HepG2 (cell line): ENCODE data around the gene INTS3. TPM values are rescaled to one million over a fixed set of nuclear protein-coding genes. Genes with fewer than 3 reads are reported as not detected.
A peak's percentile ranks its signal among the peaks of the same experiment; 100 is the strongest.

Source experiments
- GPBP1L1 ChIP-seq: sonication (generic); formaldehyde crosslinking; IDR thresholded peaks from 2 replicates; pipeline ENCODE4 v1.5.0; 2020; ENCODE audit warnings: mild to moderate bottlenecking, missing genetic modification reagents
- HNRNPLL ChIP-seq: fragments of 200-400 bp; formaldehyde crosslinking; IDR thresholded peaks from 2 replicates; pipeline ENCODE4 v1.6.1; 2017; ENCODE audit warnings: mild to moderate bottlenecking, low read depth, low read length; ENCODE audit not compliant: poor library complexity, severe bottlenecking
- ZBTB40 ChIP-seq, 2 experiments: fragments of 450-650 bp in 1 of 2; sonication (generic) in 1 of 2; formaldehyde crosslinking in 1 of 2; IDR thresholded peaks; 2 replicates each; pipeline versions ENCODE4 v1.6.1 to v1.8.0; 2016 to 2022; ENCODE audit warnings: antibody characterized with exemption in 1 of 2, mild to moderate bottlenecking in 1 of 2, missing genetic modification reagents in 1 of 2
- ZHX2 ChIP-seq, 2 experiments: sonication (generic) in 1 of 2; formaldehyde crosslinking in 1 of 2; IDR thresholded peaks; 2 replicates each; pipeline versions ENCODE4 v1.6.1 to v1.9.0; 2014 to 2022; ENCODE audit warnings: antibody characterized with exemption in 1 of 2, borderline replicate concordance in 1 of 2, inconsistent platforms in 1 of 2, low read depth in 1 of 2, missing genetic modification reagents in 1 of 2
- ZNF547 ChIP-seq: sonication (generic); formaldehyde crosslinking; IDR thresholded peaks from 2 replicates; pipeline ENCODE4 v1.5.1; 2020; ENCODE audit warnings: mild to moderate bottlenecking, missing genetic modification reagents
- ZNF737 ChIP-seq: sonication (generic); formaldehyde crosslinking; IDR thresholded peaks from 2 replicates; pipeline ENCODE4 v1.5.0; 2020; ENCODE audit warnings: missing genetic modification reagents, mild to moderate bottlenecking, borderline replicate concordance
- polyA plus RNA-seq, 8 experiments: library from polyadenylated mRNA; depleted of rRNA in 3 of 8; stranded (reverse) in 7 of 8; unstranded in 1 of 8; fragments of >200 nt; fragmentation: Illumina TruSeq in 4 of 8; extraction: Trizol in 4 of 8; gene quantifications; 2 replicates each; pipeline versions ENCODE4 v1.2.1 to v1.2.3, GENCODE V29; 2011 to 2016; ENCODE audit warnings: low read depth in 4 of 8, missing spikeins in 1 of 8, mixed read lengths in 1 of 8; ENCODE audit not compliant: insufficient read depth in 1 of 8
- total RNA-seq, 5 experiments: library from RNA; depleted of rRNA; stranded (reverse); fragments of >200 nt; fragmentation: Illumina TruSeq; extraction: Trizol; gene quantifications; 2 replicates each; pipeline ENCODE4 v1.2.3, GENCODE V29; 2016; ENCODE audit warnings: low read depth in 1 of 5

Gene INTS3
- total and polyA plus RNA-seq, 2 of the 13 experiments (the other 11 are each of a cell fraction or from before 2014, with no cell fraction given), result 17.2 to 27.2 TPM

GRCh38 chr1:153679337-153680119 is 48.3 kb upstream of the INTS3 start (continued):
- TF ChIP-seq GPBP1L1, result no peak
- TF ChIP-seq HNRNPLL, result peak; percentile 89
- TF ChIP-seq ZNF737 (CRISPR knock-in tag), result 0 out of 2 replicates have a peak, but pooled peaks have one; percentile 38
- no peak for TF ChIP-seq ZHX2 (IDR thresholded peaks at IDR 0.05; ENCODE audit: low read depth)
- 0 out of 2 replicates have a peak, but pooled peaks have one; percentile 70 for TF ChIP-seq ZHX2 (CRISPR knock-in tag; IDR thresholded peaks at IDR 0.05; ENCODE audit: borderline replicate concordance)
- TF ChIP-seq ZBTB40 (IDR thresholded peaks at IDR 0.05), result no peak
- TF ChIP-seq ZBTB40 (CRISPR knock-in tag; IDR thresholded peaks at IDR 0.05), result 0 out of 2 replicates have a peak, but pooled peaks have one; percentile 20
- TF ChIP-seq ZNF547, result 0 out of 2 replicates have a peak, but pooled peaks have one; percentile 39
